ENCODE data around the gene ALDH1L1. TPM values are rescaled to one million over a fixed set of nuclear protein-coding genes. Genes with fewer than 3 reads are reported as not detected.

ALDH1L1 gene
- total and polyA plus RNA-seq, 2 of the 4 experiments (the other 2 are of a cell fraction): not detected

- POLR2A ChIA-PET (ENCODE audit: unreplicated experiment): no interaction called here
- no peak overlapping the region for H3K18ac ChIP-seq (ENCODE audit: low read depth, low read length)
- in situ Hi-C loops (cut with MboI; ENCODE audit: low sequenced_read_pairs): no loop called here
Observed at GRCh38 chr3:126194713-126195305, 14.4 kb upstream of the ALDH1L1 start.

More at GRCh38 chr3:126194713-126195305, 14.4 kb upstream of the ALDH1L1 start:
- intact Hi-C loops (cut with micrococcal nuclease): no loop called here
- Histone ChIP-seq H3K4me1 (ENCODE audit: control insufficient read depth, insufficient read depth, low read length) (no peaks in the 10 kb centered on the region), H4K91ac (ENCODE audit: insufficient read depth, low read depth, low read length) (no peak overlapping the region), H3K4ac (ENCODE audit: low read depth, low read length) (no peak overlapping the region), H2BK20ac (ENCODE audit: low read depth, low read length) (no peak overlapping the region), H2BK5ac (ENCODE audit: low read depth, low read length, poor library complexity, severe bottlenecking) (no peak overlapping the region), H3K36me3 (ENCODE audit: control insufficient read depth, insufficient read depth, low read length) (no peaks in the 10 kb centered on the region), H3K4me2 (ENCODE audit: low read depth, low read length) (no peak overlapping the region), H4K8ac (ENCODE audit: low read depth in 2 of 2, low read length in 2 of 2) (no peak overlapping the region), H2AK9ac (replicated peaks; ENCODE audit: low read depth, low read length, poor library complexity) (no peak overlapping the region), H3K14ac (replicated peaks; ENCODE audit: low read depth, low read length) (no peak overlapping the region), H3K27me3 (ENCODE audit: control insufficient read depth, insufficient read depth, low read length) (peaks cover 5% of the 10 kb centered on the region), H3K9me1 (ENCODE audit: insufficient read depth, low read length) (no peaks in the 10 kb centered on the region), H3K23ac (ENCODE audit: low read depth, low read length) (no peak overlapping the region), H2AK5ac (ENCODE audit: low read depth, low read length) (no peak overlapping the region), H2BK120ac (ENCODE audit: low read depth, low read length) (no peak overlapping the region), H3K27ac (ENCODE audit: insufficient read depth, low read length) (no peak overlapping the region), H2BK15ac (ENCODE audit: low read depth, low read length) (no peak overlapping the region), H3K4me3 (ENCODE audit: insufficient read depth, low read depth, low read length) (no peak overlapping the region), H3K9ac (ENCODE audit: low read depth, low read length) (no peak overlapping the region), H3K9me3 (ENCODE audit: control insufficient read depth, insufficient read depth, low read length) (peaks cover 3% of the 10 kb centered on the region; the same call in 1 of the 2 replicates), H2AFZ (replicated peaks; ENCODE audit: low read length, poor library complexity) (no peak overlapping the region), H4K5ac (ENCODE audit: low read depth, low read length) (no peak overlapping the region), H3K79me1 (ENCODE audit: low read depth in 1 of 2, low read length in 2 of 2) (no peaks in the 10 kb centered on the region), H3K56ac (ENCODE audit: extremely low read depth, insufficient read depth, low read length) (no peak overlapping the region), H4K20me1 (ENCODE audit: insufficient read depth, low read length) (no peaks in the 10 kb centered on the region)
- WGBS, 2 experiments (ENCODE audit: extremely low coverage in 2 of 2, insufficient read length in 1 of 2): no CpG with 5 or more reads among the region's 1 CpG
- DNase-seq (no peak), ATAC-seq (ENCODE audit: low read depth) (no peak)
- CTCF ChIA-PET: no interaction called here
- dilution Hi-C loops (cut with HindIII; ENCODE audit: low sequenced_read_pairs, unreplicated experiment): no loop called here
- no TSS peak for BruUV-seq (replicated peaks)
- TF ChIP-seq NFE2L2 (IDR thresholded peaks at IDR 0.05; ENCODE audit: low read depth, low read length): no peak
- no peak for TF ChIP-seq MAFK (IDR thresholded peaks at IDR 0.05; ENCODE audit: low read depth, low read length)
- no peak for TF ChIP-seq CTCF (conservative IDR thresholded peaks at IDR 0.05; ENCODE audit: low read depth, low read length)
- no peak for TF ChIP-seq RAD21 (IDR thresholded peaks at IDR 0.05; ENCODE audit: low read length)
- no peak for TF ChIP-seq ELK1 (IDR thresholded peaks at IDR 0.05; ENCODE audit: borderline replicate concordance, low read depth, low read length)
- no peak for TF ChIP-seq MAZ (IDR thresholded peaks at IDR 0.05; ENCODE audit: borderline replicate concordance, low read depth, low read length)
- no peak for TF ChIP-seq RFX5 (IDR thresholded peaks at IDR 0.05; ENCODE audit: low read depth, low read length)
- no peak for TF ChIP-seq POLR2A (IDR thresholded peaks at IDR 0.05; ENCODE audit: low read depth, low read length)
- TF ChIP-seq RCOR1 (IDR thresholded peaks at IDR 0.05; ENCODE audit: insufficient replicate concordance, low read length): no peak
- TF ChIP-seq BHLHE40 (IDR thresholded peaks at IDR 0.05; ENCODE audit: low read depth, low read length): no peak
- TF ChIP-seq USF2 (IDR thresholded peaks at IDR 0.05; ENCODE audit: low read depth, low read length): no peak
- no peak for TF ChIP-seq CHD1 (IDR thresholded peaks at IDR 0.05; ENCODE audit: low read depth, low read length)
- no peak for TF ChIP-seq MXI1 (IDR thresholded peaks at IDR 0.05; ENCODE audit: borderline replicate concordance, low read depth, low read length)
- TF ChIP-seq FOS (IDR thresholded peaks at IDR 0.05; ENCODE audit: low read depth, low read length): no peak
- no peak for TF ChIP-seq SMC3 (IDR thresholded peaks at IDR 0.05; ENCODE audit: low read depth, low read length)
- no peak for TF ChIP-seq CEBPB (IDR thresholded peaks at IDR 0.05; ENCODE audit: low read depth, low read length)
